Choroid plexus epithelial cell (primary cell): ENCODE data around the gene NEDD8.

Experiments used
- DNase-seq: peaks from one replicate; pipeline ENCODE4 v3.0.0-alpha.2; 2010; ENCODE audit warnings: low read depth
- H3K4me3 ChIP-seq: 2 replicates; pipeline ENCODE4 v1.5.1; 2011; ENCODE audit warnings: low read depth, mild to moderate bottlenecking, control low read depth, low read length, moderate library complexity
- TF ChIP-seq, protein P1 (sequence below): conservative IDR thresholded peaks from 2 replicates; pipeline ENCODE4 v1.5.1; 2011; ENCODE audit warnings: low read depth, mild to moderate bottlenecking, control low read depth, inconsistent platforms, low read length, moderate library complexity

NEDD8 gene

DNA sequence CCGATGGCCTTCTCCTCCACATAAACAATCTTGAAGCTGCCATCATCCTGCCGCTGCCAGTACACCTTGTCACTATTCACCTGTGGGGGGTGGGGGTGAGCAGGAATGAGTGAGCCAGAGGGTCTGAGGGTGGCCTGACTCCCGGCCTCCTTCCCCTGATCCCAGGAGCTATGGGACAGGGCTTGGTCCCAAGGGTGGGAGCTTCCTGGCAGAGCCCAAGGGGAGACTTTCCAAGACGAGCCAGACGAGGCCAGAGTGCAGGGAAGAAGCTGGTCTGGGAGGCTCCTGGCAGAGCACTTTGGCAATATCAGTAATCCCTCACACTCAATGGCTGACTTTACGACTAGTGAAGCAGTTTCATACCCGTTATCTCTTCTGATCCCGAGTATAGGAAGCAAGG is 23.3 kb upstream of the NEDD8 start:
- TF ChIP-seq, protein P1, sequence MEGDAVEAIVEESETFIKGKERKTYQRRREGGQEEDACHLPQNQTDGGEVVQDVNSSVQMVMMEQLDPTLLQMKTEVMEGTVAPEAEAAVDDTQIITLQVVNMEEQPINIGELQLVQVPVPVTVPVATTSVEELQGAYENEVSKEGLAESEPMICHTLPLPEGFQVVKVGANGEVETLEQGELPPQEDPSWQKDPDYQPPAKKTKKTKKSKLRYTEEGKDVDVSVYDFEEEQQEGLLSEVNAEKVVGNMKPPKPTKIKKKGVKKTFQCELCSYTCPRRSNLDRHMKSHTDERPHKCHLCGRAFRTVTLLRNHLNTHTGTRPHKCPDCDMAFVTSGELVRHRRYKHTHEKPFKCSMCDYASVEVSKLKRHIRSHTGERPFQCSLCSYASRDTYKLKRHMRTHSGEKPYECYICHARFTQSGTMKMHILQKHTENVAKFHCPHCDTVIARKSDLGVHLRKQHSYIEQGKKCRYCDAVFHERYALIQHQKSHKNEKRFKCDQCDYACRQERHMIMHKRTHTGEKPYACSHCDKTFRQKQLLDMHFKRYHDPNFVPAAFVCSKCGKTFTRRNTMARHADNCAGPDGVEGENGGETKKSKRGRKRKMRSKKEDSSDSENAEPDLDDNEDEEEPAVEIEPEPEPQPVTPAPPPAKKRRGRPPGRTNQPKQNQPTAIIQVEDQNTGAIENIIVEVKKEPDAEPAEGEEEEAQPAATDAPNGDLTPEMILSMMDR, result no peak
- no peak for DNase-seq
- no peak overlapping the region for H3K4me3 ChIP-seq

DNA sequence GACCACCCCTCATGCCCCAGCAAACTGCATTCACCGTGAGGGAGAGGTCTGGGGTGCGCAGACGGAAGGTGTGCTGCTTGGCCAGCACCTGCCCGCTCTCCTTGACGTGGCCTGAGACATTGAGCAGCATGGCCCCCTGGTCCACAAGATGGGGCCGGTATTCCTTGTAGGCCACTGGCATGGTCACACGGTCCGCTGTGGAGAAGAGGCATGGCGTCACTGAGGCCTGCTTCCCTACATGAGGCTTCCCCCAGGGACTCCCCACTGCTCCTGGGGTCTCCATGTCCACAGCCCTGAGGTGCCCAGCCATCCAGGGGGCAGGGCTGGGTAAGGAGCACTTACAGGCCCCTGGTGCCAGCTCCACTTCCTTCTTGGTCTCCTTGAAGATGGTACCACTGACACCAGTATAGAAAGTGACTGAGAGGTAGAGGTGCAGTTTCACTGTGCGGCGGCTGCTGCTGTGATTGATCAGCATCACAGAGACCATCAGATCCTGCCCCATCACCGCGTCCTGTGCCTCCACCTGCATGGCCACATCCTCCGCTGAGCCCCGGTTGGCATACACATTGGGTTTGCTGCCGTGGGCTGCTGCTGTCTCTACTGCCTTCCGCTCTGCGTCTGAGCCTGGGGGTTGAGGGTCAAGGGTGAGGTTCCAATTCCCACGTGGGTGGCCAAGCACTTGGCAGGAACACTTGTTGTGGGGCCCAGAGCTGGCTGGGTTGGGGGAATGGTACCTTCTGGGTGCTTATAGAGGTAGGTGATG is 22.6 kb upstream of the NEDD8 start:
- no peak for DNase-seq
- H3K4me3 ChIP-seq, result no peak overlapping the region
- TF ChIP-seq, protein P1, result no peak

DNA sequence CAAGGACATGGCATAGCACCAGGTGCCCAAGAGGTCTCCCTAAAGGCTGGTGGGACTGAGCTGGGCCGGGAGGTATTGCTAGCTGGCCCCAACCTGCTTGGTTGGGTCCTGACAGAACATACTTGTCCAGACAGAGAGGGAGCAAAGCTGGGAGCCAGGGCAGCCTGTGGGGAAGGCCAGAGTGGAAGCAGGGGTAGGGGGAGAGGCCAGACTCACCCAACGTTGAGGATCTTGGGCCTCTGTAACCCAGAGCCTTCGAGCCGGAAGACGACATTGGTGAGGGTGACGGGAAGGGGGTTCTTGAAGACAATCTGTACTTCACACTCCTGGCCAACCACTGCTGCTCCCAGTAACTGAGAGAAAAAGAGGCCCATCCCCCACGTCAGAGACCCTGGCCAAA is 21.8 kb upstream of the NEDD8 start:
- TF ChIP-seq, protein P1, result no peak
- no peak for DNase-seq
- no peak overlapping the region for H3K4me3 ChIP-seq

DNA sequence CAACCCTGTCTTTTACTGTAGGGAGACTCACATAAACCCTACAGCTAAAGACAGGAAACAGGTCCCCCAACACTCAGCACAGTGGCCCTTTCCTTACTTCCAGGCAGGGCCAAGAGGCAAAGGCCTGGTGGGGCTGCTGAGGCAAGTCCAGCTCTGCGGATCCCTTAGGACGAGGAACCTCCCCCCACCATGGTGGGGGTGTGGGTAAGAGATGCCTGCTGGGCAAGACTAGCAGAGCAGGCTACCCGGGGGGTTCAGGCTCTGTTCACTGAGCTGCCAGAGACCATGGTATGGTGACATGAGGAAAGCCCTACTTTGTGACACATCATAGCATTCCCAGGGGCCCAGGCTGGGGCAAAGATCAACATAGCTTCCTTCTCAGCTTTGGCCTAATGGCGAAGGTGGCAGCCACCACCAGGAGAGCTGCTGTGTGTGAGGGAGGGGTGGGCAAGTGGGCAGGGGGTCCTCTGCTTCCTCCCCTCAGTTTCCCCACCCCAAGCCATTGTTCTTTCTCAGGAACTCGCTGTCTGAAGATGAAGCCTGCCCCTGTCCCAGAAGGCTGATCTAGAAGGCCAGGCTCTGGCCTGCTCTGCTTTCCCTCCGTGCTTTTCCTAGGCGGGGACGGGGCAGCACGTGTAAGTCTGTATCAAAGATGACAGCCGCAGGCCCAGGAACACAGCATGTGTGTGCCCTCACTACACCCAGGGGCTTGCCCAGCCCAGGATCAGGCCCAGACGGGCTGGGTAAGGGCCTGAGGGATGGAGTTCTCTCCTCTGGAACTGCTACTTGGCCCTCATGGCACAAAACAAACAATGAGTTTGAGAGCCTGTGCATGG is 20.3 kb upstream of the NEDD8 start:
- no peak for DNase-seq
- TF ChIP-seq, protein P1, result no peak
- H3K4me3 ChIP-seq, result no peak overlapping the region

DNA sequence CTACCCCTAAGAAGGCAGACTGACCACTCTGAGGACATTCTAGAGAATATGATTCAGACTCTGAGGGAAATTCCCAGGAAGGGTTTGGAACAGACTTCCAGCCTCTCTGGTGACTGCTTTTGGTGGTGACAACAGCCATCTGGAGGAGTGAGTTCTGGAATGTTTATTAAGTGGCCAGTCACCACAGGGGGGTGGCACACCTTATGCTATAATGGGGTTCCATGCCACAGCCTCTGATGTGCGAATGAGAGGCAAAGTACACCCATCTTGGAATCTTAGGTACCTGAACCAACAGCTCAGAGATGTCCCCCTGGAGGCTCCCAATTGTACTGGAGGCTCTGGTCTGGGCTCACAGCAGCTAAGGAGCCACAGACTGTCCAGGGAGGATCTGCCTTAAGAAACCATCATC is 19.7 kb upstream of the NEDD8 start:
- TF ChIP-seq, protein P1, result peak; percentile 23
- peak; percentile 32 for DNase-seq
- H3K4me3 ChIP-seq, result no peak overlapping the region

DNA sequence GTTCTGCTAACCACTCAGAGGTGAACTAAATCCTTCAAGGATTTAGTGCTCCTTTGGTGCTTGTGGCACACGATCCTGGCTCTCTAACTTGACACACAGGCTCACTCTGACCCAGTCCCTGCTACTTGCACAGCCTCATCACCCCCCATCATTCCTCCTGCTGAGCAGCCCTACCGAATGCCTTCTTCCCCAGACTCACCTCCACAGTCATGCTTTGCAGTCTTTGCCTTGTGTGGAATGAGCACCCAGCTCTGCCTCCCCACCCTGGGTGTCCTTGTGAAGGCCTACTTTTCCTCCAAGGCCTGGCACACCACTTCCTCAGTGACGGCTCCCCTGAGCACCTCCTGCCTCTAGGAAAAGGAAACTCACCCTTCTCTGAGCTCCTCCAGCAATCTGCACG is 18.2 kb upstream of the NEDD8 start:
- DNase-seq, result no peak
- TF ChIP-seq, protein P1, result no peak

More for the DNA sequence above, 18.2 kb upstream of the NEDD8 start:
- H3K4me3 ChIP-seq, result no peak overlapping the region
